OCI-LY1 (cell line): Measurements from ENCODE around the gene PPIF.

Source experiments
- H2AFZ ChIP-seq: fragments of 200-600 bp; sonication (generic), shearing (Covaris generic); 2 replicates; pipeline ENCODE4 v1.6.0; 2014; ENCODE audit warnings: antibody characterized with exemption, mild to moderate bottlenecking, low read length
- H3F3A ChIP-seq: fragments of 200-600 bp; sonication (generic), shearing (Covaris generic); 2 replicates; pipeline ENCODE4 v1.6.0; 2014; ENCODE audit warnings: mild to moderate bottlenecking, antibody characterized with exemption, low read length, moderate library complexity; ENCODE audit not compliant: insufficient read depth
- H3K27ac ChIP-seq: fragments of 200-600 bp; sonication (generic); 2 replicates; pipeline ENCODE4 v1.5.1; 2014; ENCODE audit warnings: low read length, mixed run types, mild to moderate bottlenecking, low read depth; ENCODE audit not compliant: poor library complexity, severe bottlenecking
- H3K27me3 ChIP-seq: fragments of 200-600 bp; sonication (generic); 2 replicates; pipeline ENCODE4 v1.6.0; 2014; ENCODE audit warnings: antibody characterized with exemption, mild to moderate bottlenecking, low read length, moderate library complexity; ENCODE audit not compliant: insufficient read depth
- H3K36me3 ChIP-seq: fragments of 200-600 bp; sonication (generic); 2 replicates; pipeline ENCODE4 v1.6.1; 2014; ENCODE audit warnings: mild to moderate bottlenecking, antibody characterized with exemption, low read length, moderate library complexity, mixed read lengths; ENCODE audit not compliant: insufficient read depth
- H3K4me1 ChIP-seq: fragments of 200-600 bp; sonication (generic); 2 replicates; pipeline ENCODE4 v1.5.1; 2014; ENCODE audit warnings: mild to moderate bottlenecking, low read length, moderate library complexity; ENCODE audit not compliant: insufficient read depth, severe bottlenecking
- H3K4me2 ChIP-seq: fragments of 200-600 bp; sonication (generic), shearing (Covaris generic); 2 replicates; pipeline ENCODE4 v1.6.1; 2014; ENCODE audit warnings: low read length
- H3K4me3 ChIP-seq: fragments of 200-600 bp; sonication (generic); 2 replicates; pipeline ENCODE4 v1.5.1; 2014; ENCODE audit warnings: low read length, low read depth, mild to moderate bottlenecking, mixed read lengths; ENCODE audit not compliant: poor library complexity, severe bottlenecking
- H3K79me2 ChIP-seq: fragments of 200-600 bp; shearing (Covaris generic); 2 replicates; pipeline ENCODE4 v1.6.1; 2016; ENCODE audit warnings: mixed run types, low read length, mixed read lengths; ENCODE audit not compliant: insufficient read depth
- H3K9ac ChIP-seq: fragments of 200-600 bp; sonication (generic), shearing (Covaris generic); 2 replicates; pipeline ENCODE4 v1.6.1; 2014; ENCODE audit warnings: mild to moderate bottlenecking, low read length, mixed read lengths
- H3K9me2 ChIP-seq: fragments of 200-600 bp; sonication (generic), shearing (Covaris generic); 2 replicates; pipeline ENCODE4 v1.6.1; 2014; ENCODE audit warnings: low read depth, mild to moderate bottlenecking, low read length, mixed read lengths
- H3K9me3 ChIP-seq: fragments of 200-600 bp; shearing (Covaris generic); 2 replicates; pipeline ENCODE4 v1.6.1; 2014; ENCODE audit warnings: low read length, mixed read lengths
- H4K20me1 ChIP-seq: fragments of 200-600 bp; sonication (generic), shearing (Covaris generic); 2 replicates; pipeline ENCODE4 v1.6.0; 2016; ENCODE audit warnings: mild to moderate bottlenecking, low read length; ENCODE audit not compliant: insufficient read depth
- CTCF ChIP-seq: fragments of 200-600 bp; sonication (generic), shearing (Covaris generic); IDR thresholded peaks from 2 replicates; pipeline ENCODE4 v1.5.1; 2017; ENCODE audit warnings: mild to moderate bottlenecking, antibody characterized with exemption, low read length, moderate library complexity, mixed read lengths
- EZH2 ChIP-seq: fragments of 200-600 bp; sonication (generic), shearing (Covaris generic); IDR thresholded peaks from 2 replicates; pipeline ENCODE4 v1.8.0; 2017; ENCODE audit warnings: borderline replicate concordance, mixed run types, mild to moderate bottlenecking, antibody characterized with exemption, low read length, moderate library complexity, mixed read lengths

The PPIF gene

GRCh38 chr10:79393924-79394610 is 46.8 kb downstream of the PPIF start:
- Histone ChIP-seq H3F3A (no peaks in the 10 kb centered on the region), H2AFZ (no peak overlapping the region), H3K4me1 (no peaks in the 10 kb centered on the region), H3K9me3 (no peaks in the 10 kb centered on the region), H3K27me3 (no peaks in the 10 kb centered on the region), H3K9me2 (no peaks in the 10 kb centered on the region), H4K20me1 (no peaks in the 10 kb centered on the region), H3K9ac (no peak overlapping the region), H3K4me2 (no peak overlapping the region), H3K79me2 (no peaks in the 10 kb centered on the region), H3K4me3 (no peak overlapping the region), H3K36me3 (no peaks in the 10 kb centered on the region), H3K27ac (no peak overlapping the region)
- no peak for TF ChIP-seq CTCF

GRCh38 chr10:79394664-79395063 is 47.4 kb downstream of the PPIF start:
- Histone ChIP-seq H3K79me2 (no peaks in the 10 kb centered on the region), H3K27me3 (no peaks in the 10 kb centered on the region), H3K27ac (no peak overlapping the region), H3K4me3 (no peak overlapping the region), H3K9me3 (no peaks in the 10 kb centered on the region), H3K4me2 (no peak overlapping the region), H3K9me2 (no peaks in the 10 kb centered on the region), H3K9ac (no peak overlapping the region), H4K20me1 (no peaks in the 10 kb centered on the region), H2AFZ (no peak overlapping the region), H3F3A (no peaks in the 10 kb centered on the region), H3K4me1 (no peaks in the 10 kb centered on the region), H3K36me3 (no peaks in the 10 kb centered on the region)
- TF ChIP-seq CTCF (no peak), EZH2 (no peak)

- Histone ChIP-seq H3K9me2 (no peaks in the 10 kb centered on the region), H3K9ac (no peak overlapping the region), H3K27me3 (no peaks in the 10 kb centered on the region), H2AFZ (no peak overlapping the region), H3K4me1 (no peaks in the 10 kb centered on the region), H3K79me2 (no peaks in the 10 kb centered on the region), H3K4me3 (no peak overlapping the region), H3F3A (no peaks in the 10 kb centered on the region), H3K36me3 (no peaks in the 10 kb centered on the region), H3K27ac (no peak overlapping the region), H3K4me2 (no peak overlapping the region), H3K9me3 (no peaks in the 10 kb centered on the region), H4K20me1 (no peaks in the 10 kb centered on the region)
- TF ChIP-seq CTCF (no peak), EZH2 (no peak)
Observed at GRCh38 chr10:79396520-79396919, 49.3 kb downstream of the PPIF start.
